Measurements from ENCODE around the gene POLR2E. TPM values are rescaled to one million over a fixed set of nuclear protein-coding genes. Genes with fewer than 3 reads are reported as not detected.

The POLR2E gene
- total RNA-seq, 1 donor from 2014 or later, result 140 TPM

- Mint-ChIP-seq H3K36me3 (ENCODE audit: unreplicated experiment) (no peaks in the 10 kb centered on the region), H3K27ac (ENCODE audit: unreplicated experiment) (no peak overlapping the region), H3K27me3 (ENCODE audit: unreplicated experiment) (peaks cover 1% of the 10 kb centered on the region), H3K9me3 (ENCODE audit: unreplicated experiment) (peaks cover 7% of the 10 kb centered on the region), H3K4me1 (ENCODE audit: low read depth, unreplicated experiment) (peaks cover 2% of the 10 kb centered on the region), H3K4me3 (ENCODE audit: unreplicated experiment) (no peak overlapping the region)
- no peak for TF ChIP-seq CTCF (IDR thresholded peaks at IDR 0.05; ENCODE audit: partially characterized antibody, unreplicated experiment)
- no peak for DNase-seq
These were observed 12.6 kb upstream of the POLR2E start for GRCh38 chr19:1107661-1108261.

GRCh38 chr19:1106841-1107660, 11.9 kb upstream of the POLR2E start:
- Mint-ChIP-seq H3K4me3 (ENCODE audit: unreplicated experiment) (no peak overlapping the region), H3K9me3 (ENCODE audit: unreplicated experiment) (peaks cover 8% of the 10 kb centered on the region), H3K36me3 (ENCODE audit: unreplicated experiment) (no peaks in the 10 kb centered on the region), H3K4me1 (ENCODE audit: low read depth, unreplicated experiment) (peaks cover 2% of the 10 kb centered on the region), H3K27me3 (ENCODE audit: unreplicated experiment) (no peaks in the 10 kb centered on the region), H3K27ac (ENCODE audit: unreplicated experiment) (no peak overlapping the region)
- peak; percentile 12 for TF ChIP-seq CTCF (IDR thresholded peaks at IDR 0.05; ENCODE audit: partially characterized antibody, unreplicated experiment)
- no peak for DNase-seq

GRCh38 chr19:1105873-1106840, 11.0 kb upstream of the POLR2E start:
- no peaks in the 10 kb centered on the region for H3K27me3 Mint-ChIP-seq (ENCODE audit: unreplicated experiment)
- H3K4me1 Mint-ChIP-seq (ENCODE audit: low read depth, unreplicated experiment), result peaks cover 2% of the 10 kb centered on the region
- H3K36me3 Mint-ChIP-seq (ENCODE audit: unreplicated experiment), result no peaks in the 10 kb centered on the region
- DNase-seq, result no peak
- H3K4me3 Mint-ChIP-seq (ENCODE audit: unreplicated experiment), result peak overlapping the region; percentile 68
- TF ChIP-seq CTCF (IDR thresholded peaks at IDR 0.05; ENCODE audit: partially characterized antibody, unreplicated experiment), result no peak
- no peak overlapping the region for H3K27ac Mint-ChIP-seq (ENCODE audit: unreplicated experiment)
- H3K9me3 Mint-ChIP-seq (ENCODE audit: unreplicated experiment), result peaks cover 8% of the 10 kb centered on the region

- TF ChIP-seq CTCF (IDR thresholded peaks at IDR 0.05; ENCODE audit: partially characterized antibody, unreplicated experiment), result no peak
- no peaks in the 10 kb centered on the region for H3K27me3 Mint-ChIP-seq (ENCODE audit: unreplicated experiment)
- H3K9me3 Mint-ChIP-seq (ENCODE audit: unreplicated experiment), result peaks cover 8% of the 10 kb centered on the region
- peak overlapping the region; percentile 80 for H3K4me3 Mint-ChIP-seq (ENCODE audit: unreplicated experiment)
- no peaks in the 10 kb centered on the region for H3K4me1 Mint-ChIP-seq (ENCODE audit: low read depth, unreplicated experiment)
- H3K36me3 Mint-ChIP-seq (ENCODE audit: unreplicated experiment), result no peaks in the 10 kb centered on the region
- DNase-seq, result peak; percentile 58
- H3K27ac Mint-ChIP-seq (ENCODE audit: unreplicated experiment), result peak overlapping the region; percentile 33
These were observed 10.1 kb upstream of the POLR2E start for GRCh38 chr19:1105008-1105872.
